GM18507 (cell line): ENCODE data around the gene RIT2.
"Not testable (repeated sequence)": the region's sequence is repeated elsewhere in the genome, so short reads cannot be mapped to it uniquely, and the experiment has no call there.

Experiments used
- DNase-seq: peaks from one replicate; pipeline ENCODE4 v3.0.0; 2011; ENCODE audit warnings: low read depth; ENCODE audit not compliant: insufficient read length; ENCODE audit errors: extremely low spot score
- FAIRE-seq: peaks from 2 replicates; lab custom pipeline; 2011; peaks lifted over from hg19 to GRCh38; lab: Jason Lieb, UNC

RIT2 gene

DNA sequence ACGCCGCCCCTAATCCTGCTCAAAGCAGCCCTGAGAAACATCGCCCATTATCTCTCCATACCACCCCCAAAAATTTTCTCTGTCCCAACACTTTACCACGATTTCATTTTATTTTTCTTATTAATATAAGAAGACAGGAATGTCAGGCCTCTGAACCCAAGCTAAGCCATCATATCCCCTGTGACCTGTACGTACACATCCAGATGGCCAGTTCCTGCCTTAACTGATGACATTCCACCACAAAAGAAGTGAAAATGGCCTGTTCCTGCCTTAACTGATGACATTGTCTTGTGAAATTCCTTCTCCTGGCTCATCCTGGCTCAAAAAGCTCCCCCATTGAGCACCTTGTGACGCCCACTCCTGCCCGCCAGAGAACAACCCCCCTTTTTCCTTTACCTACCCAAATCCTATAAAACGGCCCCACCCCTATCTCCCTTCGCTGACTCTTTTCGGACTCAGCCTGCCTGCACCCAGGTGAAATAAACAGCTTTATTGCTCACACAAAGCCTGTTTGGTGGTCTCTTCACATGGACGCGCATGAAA is 373.6 kb downstream of the RIT2 start:
- FAIRE-seq, DNase-seq: not testable (repeated sequence)

DNA sequence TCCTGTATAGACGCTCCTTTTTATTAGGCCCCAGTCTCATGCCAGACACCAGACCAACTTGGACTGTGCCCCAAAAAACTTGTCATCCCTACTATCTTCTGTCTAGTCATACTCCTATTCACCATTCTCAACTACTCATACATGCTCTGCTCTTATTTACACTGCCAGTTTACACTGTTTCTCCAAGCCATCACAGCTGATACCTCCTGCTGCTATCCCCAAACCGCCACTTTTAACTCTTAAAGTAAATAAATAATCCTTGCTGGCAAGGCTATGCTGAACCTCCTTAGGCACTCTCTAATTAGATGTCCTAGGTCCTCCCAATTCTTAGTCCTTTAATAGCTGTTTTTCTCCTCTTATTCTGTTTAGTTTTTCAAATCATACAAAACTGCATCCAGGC is 374.2 kb downstream of the RIT2 start:
- not testable (repeated sequence) for FAIRE-seq, DNase-seq

DNA sequence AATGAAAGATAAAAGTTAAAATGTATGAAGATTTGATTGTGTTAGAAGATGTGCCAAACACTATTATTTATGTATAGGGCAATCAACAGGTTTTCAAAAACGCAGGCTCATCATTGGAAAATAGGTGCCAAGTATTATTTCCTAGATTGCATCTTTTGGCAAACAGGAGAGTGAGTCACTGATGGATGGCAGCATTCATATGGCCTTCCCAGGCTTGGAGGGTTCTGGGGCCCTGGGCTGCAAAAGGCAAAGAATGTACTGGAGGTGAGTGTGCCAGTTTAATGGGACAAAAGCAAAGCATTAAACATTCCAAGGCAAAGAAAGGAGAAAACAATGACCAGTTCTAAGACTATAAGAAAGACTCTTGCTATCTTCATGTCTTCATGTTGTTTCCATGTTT is 379.4 kb downstream of the RIT2 start:
- FAIRE-seq, result no peak

DNA sequence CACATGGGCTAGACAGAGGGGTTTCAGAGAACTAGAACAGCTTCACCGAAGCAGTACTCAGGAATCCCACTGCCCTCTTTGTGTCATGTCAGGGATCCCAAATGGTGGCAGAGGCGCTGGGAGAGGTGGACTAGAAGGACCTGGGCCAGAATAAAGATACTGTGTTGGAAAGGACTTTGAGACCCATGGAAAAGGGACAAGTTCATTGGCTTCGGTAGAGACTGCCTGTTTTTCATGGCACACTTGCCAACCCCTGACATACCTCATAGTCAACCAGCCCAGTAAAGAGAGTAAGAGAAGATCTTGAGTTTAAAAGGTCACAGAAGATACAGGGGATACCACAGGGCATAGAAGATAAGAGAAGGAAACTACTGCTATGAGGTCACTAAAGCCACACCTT is 381.0 kb downstream of the RIT2 start:
- DNase-seq (no peak), FAIRE-seq (no peak)

More for the DNA sequence above, 379.4 kb downstream of the RIT2 start:
- no peak for DNase-seq

DNA sequence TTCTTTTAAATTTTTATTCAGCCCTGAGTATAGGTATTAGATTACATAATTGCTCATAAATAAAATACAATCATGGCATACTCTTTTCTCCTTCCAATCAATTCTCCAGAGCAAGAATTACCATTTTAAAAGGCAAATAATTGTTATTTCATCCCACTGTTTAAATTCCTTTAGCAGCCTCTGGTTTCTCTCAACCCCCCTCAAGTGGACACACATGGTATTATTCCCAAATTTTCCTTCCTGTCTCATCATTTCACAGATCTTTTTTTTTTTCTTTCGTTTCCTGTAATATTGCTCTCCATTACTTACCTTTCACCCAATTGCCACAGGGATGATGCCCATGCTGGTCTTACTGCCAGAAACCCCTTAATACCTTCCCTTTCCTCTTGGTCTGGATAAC is 385.2 kb downstream of the RIT2 start:
- DNase-seq (no peak), FAIRE-seq (no peak)

DNA sequence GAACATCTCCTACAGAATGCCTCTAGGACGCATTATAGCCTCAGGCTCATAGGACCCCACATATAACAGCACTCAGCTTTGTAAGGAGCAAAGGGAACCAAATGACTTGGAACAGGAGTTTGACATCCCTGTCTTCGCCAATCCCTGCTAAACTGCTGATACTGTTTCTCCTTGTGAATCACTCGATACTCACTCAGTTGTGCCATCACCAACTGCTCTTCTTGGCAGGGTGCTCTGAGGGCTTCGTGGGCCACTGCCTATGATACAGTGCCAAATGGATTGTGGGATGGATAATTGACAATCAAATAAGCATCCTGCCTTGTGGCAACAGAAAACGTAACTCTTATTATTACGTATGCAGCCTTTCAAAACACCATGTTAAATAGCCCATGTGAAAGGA is 396.3 kb downstream of the RIT2 start:
- FAIRE-seq (no peak), DNase-seq (no peak)

DNA sequence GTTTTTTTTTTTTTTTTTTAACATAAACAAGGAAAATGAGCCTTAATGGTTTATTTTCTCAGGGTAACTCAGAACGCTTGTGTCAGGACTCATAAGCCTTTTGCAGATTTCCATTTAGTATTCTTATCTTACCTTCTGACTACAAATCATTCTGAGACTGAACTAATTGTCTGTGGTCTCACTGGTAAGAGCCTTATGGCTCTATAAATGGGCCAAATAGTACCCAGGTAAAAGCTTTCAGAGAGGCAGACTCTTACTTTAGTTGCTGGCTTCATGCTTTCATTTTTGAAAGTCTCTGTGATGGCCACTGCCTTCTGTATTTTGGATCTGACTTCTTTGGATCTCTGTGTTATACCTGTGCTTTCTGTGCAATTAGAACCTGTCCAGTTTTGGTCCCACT is 403.4 kb downstream of the RIT2 start:
- DNase-seq (no peak), FAIRE-seq (no peak)

DNA sequence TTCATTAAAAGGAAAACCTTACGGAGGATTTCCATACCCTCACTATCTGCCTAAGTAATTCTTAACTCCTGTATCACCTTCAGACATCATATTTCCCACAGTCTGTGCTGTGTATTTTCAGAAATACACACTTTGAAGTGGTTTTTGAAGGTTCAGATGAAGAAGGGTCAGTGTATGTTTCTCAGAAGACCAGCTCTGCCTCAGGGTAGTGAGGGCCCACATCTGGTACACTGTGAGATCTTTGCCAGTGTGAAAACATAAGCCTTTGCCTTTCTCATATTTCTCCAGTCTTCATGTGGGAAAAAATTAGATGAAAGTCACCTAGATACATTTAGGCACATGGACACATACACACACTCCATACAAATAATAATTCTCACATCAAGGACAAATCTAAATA is 408.4 kb downstream of the RIT2 start:
- no peak for DNase-seq
- FAIRE-seq, result no peak

DNA sequence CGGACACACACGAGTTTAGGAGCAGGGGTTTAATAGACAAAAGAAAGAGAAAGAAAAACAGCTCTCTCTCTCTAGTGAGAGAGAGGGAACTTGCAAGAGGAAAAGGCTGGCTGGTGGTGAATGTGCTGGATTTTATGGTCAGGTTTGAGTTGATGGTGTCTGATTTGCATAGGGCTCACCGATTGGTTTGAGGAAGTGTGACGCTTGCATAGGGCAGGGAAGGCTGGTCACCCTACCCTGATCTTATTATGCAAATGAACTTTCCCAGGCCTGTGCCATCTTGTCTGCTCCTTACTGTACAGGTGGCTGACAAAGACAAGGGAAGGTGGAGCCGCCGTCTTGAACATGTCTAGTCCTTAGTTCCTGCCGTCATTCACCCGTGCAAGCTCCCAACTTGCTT is 408.9 kb downstream of the RIT2 start:
- FAIRE-seq (no peak), DNase-seq (no peak)

DNA sequence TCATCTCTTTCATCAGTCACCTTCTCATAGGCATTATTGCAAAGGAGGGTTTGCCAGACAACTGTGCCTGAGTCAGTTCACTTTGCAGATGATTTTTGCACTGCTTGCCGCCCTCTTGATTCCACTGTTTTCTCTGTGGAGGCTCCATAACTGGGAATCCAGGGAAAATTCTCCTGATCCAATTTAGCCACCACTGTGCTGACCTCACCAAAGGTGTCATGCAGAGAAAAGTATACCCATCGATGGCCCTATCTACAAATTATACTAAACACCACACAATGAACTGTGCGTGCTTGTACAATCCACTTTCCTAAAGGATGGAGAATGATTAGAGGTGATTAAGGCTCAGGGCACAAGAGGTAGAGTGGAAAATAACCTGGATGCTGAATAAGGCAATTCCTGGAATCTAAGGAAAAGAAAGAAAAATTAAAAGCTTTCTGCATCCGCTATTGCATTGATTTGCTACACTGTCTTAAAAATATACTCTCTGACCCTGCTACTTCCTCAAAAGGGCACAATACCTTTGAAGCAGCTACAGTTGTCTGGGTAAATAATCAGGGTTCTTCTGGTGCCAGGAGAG is 409.4 kb downstream of the RIT2 start:
- DNase-seq (no peak), FAIRE-seq (no peak)
